Mucosa of descending colon (tissue), 3 donors: Measurements from ENCODE around the gene RTKN2. TPM values are rescaled to one million over a fixed set of nuclear protein-coding genes. Genes with fewer than 3 reads are reported as not detected.
A peak's percentile ranks its signal among the peaks of the same experiment; 100 is the strongest.

ENCODE experiments used
- ATAC-seq: fragments of 200-7000 bp; cut with Tn5 transposase; one replicate; pipeline ENCODE4 v1.9.1; 2020; ENCODE audit warnings: mild to moderate bottlenecking, moderate library complexity
- DNase-seq, 3 donors: peaks; one replicate each; pipeline ENCODE4 v3.0.0-alpha.2; 2020
- H3K36me3 ChIP-seq: fragments of 200-600 bp; one replicate; pipeline ENCODE4 v1.8.0; 2021; ENCODE audit warnings: low read depth, mild to moderate bottlenecking
- H3K4me1 ChIP-seq: fragments of 200-600 bp; one replicate; pipeline ENCODE4 v1.8.0; 2021; ENCODE audit warnings: low read depth, mild to moderate bottlenecking
- H3K4me3 ChIP-seq: fragments of 200-600 bp; one replicate; pipeline ENCODE4 v1.8.0; 2021; ENCODE audit warnings: mild to moderate bottlenecking
- H3K9me3 ChIP-seq: fragments of 200-600 bp; one replicate; pipeline ENCODE4 v1.8.0; 2021; ENCODE audit warnings: mild to moderate bottlenecking
- intact Hi-C, 2 donors: fragments of 100-400 bp; cut with DNase I in 1 of 2; cut with micrococcal nuclease in 1 of 2; formaldehyde crosslinking; loops; one replicate each; pipeline versions ENCODE4 v1.11.0 to v1.11.1; 2022; cut with DNase I, micrococcal nuclease
- total RNA-seq, 3 donors: library from RNA; stranded (reverse); fragmentation: NEBNext Ultra II Directional in 2 of 3; extraction: Animal tissue kit (Norgen Biotek cat#: 25700) in 2 of 3; gene quantifications; one replicate each; pipeline versions ENCODE4 v1.2.1 to v1.2.4, GENCODE V29; 2021 to 2023
- TF ChIP-seq, protein P1 (sequence below): fragments of 200-600 bp; IDR thresholded peaks from one replicate; pipeline ENCODE4 v1.8.0; 2022; ENCODE audit warnings: antibody characterized with exemption, mild to moderate bottlenecking
- donor health status: DM: no; HTN: no; CAD: no; lungs with moderate emphysema.
- donor health status: DM: no; HTN: no; CAD: no.
- donor health status: DM: no; HTN: yes; CAD: no.

RTKN2 gene
- total RNA-seq, 3 donors from 2014 or later = 0.70 to 4.3 (median 1.8) TPM

DNA sequence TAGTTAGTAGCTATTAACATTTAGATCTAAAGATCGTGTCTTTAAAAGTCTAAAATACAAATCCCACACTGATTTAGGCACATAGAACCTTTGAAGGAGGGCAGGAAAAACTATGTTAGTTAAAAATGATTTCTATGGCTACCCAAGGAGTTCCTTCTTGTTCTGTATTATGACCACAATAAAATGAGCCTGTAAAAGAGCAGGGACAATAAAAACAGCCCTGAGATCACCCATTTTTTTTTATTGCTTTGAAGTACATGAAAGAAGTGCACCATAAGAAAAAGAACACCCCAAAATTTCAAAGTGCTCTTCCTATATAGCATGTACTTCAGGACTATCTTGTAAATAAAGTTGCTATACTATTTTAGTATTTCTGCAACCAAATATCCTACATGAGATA is 29.8 kb downstream of the RTKN2 start:
- Histone ChIP-seq H3K9me3 (no peaks in the 10 kb centered on the region), H3K4me3 (no peak overlapping the region), H3K36me3 (no peaks in the 10 kb centered on the region), H3K4me1 (no peaks in the 10 kb centered on the region)
- intact Hi-C loops = no loop called here
- DNase-seq = no peak
- peak; percentile 73 for ATAC-seq
- TF ChIP-seq, protein P1, sequence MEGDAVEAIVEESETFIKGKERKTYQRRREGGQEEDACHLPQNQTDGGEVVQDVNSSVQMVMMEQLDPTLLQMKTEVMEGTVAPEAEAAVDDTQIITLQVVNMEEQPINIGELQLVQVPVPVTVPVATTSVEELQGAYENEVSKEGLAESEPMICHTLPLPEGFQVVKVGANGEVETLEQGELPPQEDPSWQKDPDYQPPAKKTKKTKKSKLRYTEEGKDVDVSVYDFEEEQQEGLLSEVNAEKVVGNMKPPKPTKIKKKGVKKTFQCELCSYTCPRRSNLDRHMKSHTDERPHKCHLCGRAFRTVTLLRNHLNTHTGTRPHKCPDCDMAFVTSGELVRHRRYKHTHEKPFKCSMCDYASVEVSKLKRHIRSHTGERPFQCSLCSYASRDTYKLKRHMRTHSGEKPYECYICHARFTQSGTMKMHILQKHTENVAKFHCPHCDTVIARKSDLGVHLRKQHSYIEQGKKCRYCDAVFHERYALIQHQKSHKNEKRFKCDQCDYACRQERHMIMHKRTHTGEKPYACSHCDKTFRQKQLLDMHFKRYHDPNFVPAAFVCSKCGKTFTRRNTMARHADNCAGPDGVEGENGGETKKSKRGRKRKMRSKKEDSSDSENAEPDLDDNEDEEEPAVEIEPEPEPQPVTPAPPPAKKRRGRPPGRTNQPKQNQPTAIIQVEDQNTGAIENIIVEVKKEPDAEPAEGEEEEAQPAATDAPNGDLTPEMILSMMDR = no peak

DNA sequence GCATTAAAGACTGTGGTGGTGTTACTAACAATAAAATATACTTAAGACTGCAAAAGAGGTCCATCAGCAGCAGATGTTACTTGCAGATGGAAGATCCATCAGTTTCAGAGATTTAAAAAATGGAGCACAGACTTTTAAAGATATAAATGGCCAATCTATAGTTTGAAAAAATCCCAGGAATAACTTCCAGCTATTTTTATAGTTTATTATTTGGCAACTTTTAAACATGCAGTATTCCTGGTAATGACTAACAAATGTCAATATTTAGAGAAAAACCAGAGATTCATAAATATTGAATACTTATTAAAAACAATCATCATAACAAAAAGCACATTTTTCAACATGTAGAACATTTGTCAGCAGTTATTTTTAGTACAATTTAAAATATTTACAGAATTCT is 30.7 kb downstream of the RTKN2 start:
- intact Hi-C loops = no loop called here
- DNase-seq (no peak), ATAC-seq (no peak)
- Histone ChIP-seq H3K4me3 (no peak overlapping the region), H3K36me3 (no peaks in the 10 kb centered on the region), H3K4me1 (no peaks in the 10 kb centered on the region), H3K9me3 (no peaks in the 10 kb centered on the region)
- TF ChIP-seq, protein P1 = no peak

DNA sequence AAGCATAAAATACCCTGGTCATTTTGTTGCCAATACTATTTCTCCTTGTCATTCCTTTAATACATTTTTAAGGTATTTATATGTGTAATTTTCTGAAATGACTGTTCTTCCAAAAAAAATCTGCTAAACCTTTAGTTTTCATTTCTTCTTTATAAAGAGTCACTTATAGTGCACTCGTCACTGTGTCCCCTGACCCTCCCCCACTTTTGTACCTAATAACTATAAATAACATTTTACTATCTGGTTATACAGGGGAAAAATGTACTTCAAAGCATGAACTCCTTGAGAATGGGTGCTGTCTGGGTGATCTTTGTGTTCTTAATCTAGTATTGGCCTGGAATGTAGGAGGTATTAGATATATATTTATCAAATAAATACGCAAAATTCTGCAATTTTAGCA is 31.1 kb downstream of the RTKN2 start:
- Histone ChIP-seq H3K9me3 (no peaks in the 10 kb centered on the region), H3K36me3 (no peaks in the 10 kb centered on the region), H3K4me1 (no peaks in the 10 kb centered on the region), H3K4me3 (no peak overlapping the region)
- intact Hi-C loops = no loop called here
- no peak for DNase-seq
- TF ChIP-seq, protein P1 = no peak
- no peak for ATAC-seq

DNA sequence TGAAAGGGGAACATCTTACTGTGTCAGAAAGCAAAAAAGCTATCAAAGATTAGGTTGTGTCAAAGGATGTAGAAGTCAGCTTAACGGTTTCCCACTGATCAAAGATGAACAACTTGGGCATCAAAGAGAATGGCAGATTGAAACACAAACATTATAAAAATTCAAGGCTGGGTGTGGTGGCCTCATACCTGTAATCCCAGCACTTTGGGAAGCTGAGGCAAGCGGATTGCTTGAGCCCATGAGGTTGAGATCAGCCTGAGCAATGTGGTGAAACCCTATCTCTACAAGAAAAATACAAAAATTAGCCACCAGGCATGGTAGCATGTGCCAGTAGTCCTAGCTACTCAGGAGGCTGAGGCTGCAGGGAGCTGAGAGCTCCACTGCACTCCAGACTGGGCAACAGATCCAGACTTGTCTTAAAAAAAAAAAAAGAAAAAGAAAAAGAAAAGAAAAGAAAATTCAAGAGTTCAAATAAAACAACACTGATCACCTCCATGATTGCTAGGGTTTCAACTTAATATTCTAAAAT is 34.5 kb downstream of the RTKN2 start:
- no peaks in the 10 kb centered on the region for H3K36me3 ChIP-seq
- DNase-seq (no peak), ATAC-seq (no peak)
- TF ChIP-seq, protein P1 = no peak
- no peak overlapping the region for H3K4me3 ChIP-seq
- intact Hi-C loops = no loop called here
- H3K4me1 ChIP-seq = no peaks in the 10 kb centered on the region
- no peaks in the 10 kb centered on the region for H3K9me3 ChIP-seq

DNA sequence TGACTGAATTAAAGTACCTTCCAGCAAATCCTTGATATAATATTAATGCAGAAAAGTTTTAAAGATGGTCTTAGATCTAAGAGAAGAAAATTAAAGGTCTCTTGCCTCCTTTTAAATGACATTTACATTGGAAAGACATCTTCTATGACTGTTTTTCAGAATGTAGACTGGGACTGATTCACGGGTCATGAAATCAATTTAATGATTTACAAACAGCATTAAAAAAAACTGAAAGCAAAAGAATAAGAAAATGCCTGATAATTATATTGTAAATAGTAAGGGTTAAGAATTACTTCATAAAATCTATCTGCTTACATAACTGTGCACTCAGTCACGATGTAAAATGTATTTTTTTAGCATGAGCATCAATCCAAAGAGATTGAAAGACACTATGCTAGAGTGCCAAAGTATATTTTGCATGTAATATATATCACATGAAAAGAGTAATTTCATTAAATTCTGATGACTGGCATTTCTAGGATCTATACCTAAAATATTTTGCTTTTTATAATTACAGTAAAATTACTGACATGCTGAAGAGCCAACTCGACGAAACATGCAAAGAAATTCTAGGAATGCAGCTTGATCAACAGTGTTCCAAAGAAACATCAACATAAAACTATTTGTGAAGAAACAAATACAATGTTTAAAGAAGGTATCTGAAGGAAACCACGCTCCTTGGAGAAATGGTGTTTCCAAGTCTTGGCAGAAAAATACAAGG is 35.1 kb downstream of the RTKN2 start:
- H3K4me1 ChIP-seq = no peaks in the 10 kb centered on the region
- TF ChIP-seq, protein P1 = no peak
- H3K9me3 ChIP-seq = no peaks in the 10 kb centered on the region
- H3K4me3 ChIP-seq = no peak overlapping the region
- DNase-seq = no peak
- intact Hi-C loops = no loop called here
- no peak for ATAC-seq
- H3K36me3 ChIP-seq = no peaks in the 10 kb centered on the region
